HCT116 (cell line): ENCODE data around the gene FTMT.

ENCODE experiments used
- ATF3 ChIP-seq: IDR thresholded peaks from 2 replicates; pipeline ENCODE4 v1.6.1; 2012
- CTCF ChIP-seq, 3 experiments: fragments of 200-600 bp in 1 of 3; sonication (generic) in 1 of 3; IDR thresholded peaks in 2 of 3; conservative IDR thresholded peaks in 1 of 3; 2 replicates each; pipeline ENCODE4 v1.5.1; 2012 to 2017; ENCODE audit warnings: low read depth in 2 of 3, low read length in 2 of 3, antibody characterized with exemption in 1 of 3, borderline replicate concordance in 1 of 3, control low read depth in 1 of 3, mild to moderate bottlenecking in 1 of 3, mixed read lengths in 1 of 3, mixed run types in 1 of 3, moderate library complexity in 1 of 3; ENCODE audit not compliant: insufficient read depth in 1 of 3
- EZH2 ChIP-seq: fragments of 200-600 bp; sonication (generic); IDR thresholded peaks from 2 replicates; pipeline ENCODE4 v1.6.1; 2017; ENCODE audit warnings: antibody characterized with exemption, mixed run types
- MAX ChIP-seq: IDR thresholded peaks from 2 replicates; pipeline ENCODE4 v1.6.1; 2012
- POLR2A ChIP-seq: IDR thresholded peaks from 2 replicates; pipeline ENCODE4 v1.7.0; 2011; ENCODE audit warnings: borderline replicate concordance; ENCODE audit not compliant: insufficient read depth, insufficient read length; ENCODE audit errors: extremely low read depth
- POLR2AphosphoS5 ChIP-seq: IDR thresholded peaks from 2 replicates; pipeline ENCODE4 v1.6.1; 2011; ENCODE audit warnings: mild to moderate bottlenecking, low read depth, low read length, moderate library complexity
- SP1 ChIP-seq: IDR thresholded peaks from 2 replicates; pipeline ENCODE4 v1.6.1; 2012; ENCODE audit warnings: low read depth
- ZNF274 ChIP-seq: fragments of 200-500 bp; sonication (Bioruptor generic); IDR thresholded peaks from 2 replicates; pipeline ENCODE4 v1.6.1; 2014; ENCODE audit warnings: mild to moderate bottlenecking, low read depth, low read length, inconsistent platforms

GRCh38 chr5:121819682-121820261 is 31.9 kb upstream of the FTMT start:
- no peak for TF ChIP-seq MAX
- no peak for TF ChIP-seq EZH2
- no peak for TF ChIP-seq POLR2A
- TF ChIP-seq CTCF (IDR thresholded peaks at IDR 0.05 in 2 of 3, conservative IDR thresholded peaks at IDR 0.05 in 1 of 3; ENCODE audit: borderline replicate concordance in 1 of 3, insufficient read depth in 1 of 3, low read depth in 2 of 3, low read length in 2 of 3), result no peak
- no peak for TF ChIP-seq SP1
- TF ChIP-seq POLR2AphosphoS5, result no peak
- TF ChIP-seq ZNF274, result no peak
- no peak for TF ChIP-seq ATF3
